ENCODE measurements around the gene PRDM11. TPM values are rescaled to one million over a fixed set of nuclear protein-coding genes. Genes with fewer than 3 reads are reported as not detected.

The PRDM11 gene
- total RNA-seq, 1 experiment from 2014 or later: 8.3 TPM

DNA sequence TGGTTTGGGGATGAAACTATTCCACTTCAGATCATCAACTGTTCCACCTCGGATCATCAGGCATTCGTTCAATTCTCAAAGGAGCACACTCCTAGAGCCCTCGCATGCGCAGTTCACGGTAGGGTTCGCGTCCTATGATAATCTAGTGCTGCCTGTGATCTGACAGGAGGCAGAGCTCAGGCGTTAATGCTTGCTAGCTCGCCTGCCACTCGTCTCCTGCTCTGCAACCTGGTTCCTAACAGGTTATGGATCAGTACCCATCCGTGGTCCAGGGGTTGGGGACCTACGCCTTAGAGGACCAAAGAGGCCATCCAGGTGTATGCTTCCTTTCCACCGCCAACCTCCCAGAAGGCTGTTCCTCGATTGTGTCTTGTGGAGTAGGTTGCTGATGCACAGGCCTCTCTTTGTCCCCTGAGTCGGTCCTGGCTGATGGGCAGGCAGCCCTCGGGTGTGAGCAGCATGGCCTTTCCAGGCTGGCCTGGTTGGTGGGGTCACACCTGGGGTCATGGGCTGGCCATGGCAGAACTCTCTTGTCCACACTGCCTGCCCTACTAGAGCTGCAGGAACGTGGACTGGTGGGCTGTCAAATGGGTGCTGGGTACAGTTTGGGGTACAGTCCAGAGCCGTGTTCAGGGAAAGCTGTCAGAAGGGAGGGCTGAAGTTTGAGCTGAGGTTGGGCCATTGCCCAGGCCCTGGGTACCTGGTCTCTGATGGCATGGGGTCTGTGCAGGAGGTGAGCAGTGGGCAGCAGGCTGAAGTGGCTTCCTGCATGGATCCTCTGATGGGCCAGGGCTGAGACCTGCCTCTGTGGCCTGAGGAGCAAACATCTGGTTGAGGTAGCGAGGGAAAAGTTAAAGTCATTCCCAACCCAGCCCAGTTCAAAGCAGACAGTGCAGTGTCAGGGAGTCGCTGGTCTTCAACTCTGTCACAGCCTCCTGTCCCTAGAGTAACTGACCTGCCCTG, 11.1 kb downstream of the PRDM11 start:
- H3K9me3 Mint-ChIP-seq: no peaks in the 10 kb centered on the region
- no peak overlapping the region for H3K4me3 Mint-ChIP-seq
- H3K4me1 Mint-ChIP-seq: 0 out of 2 replicates have a peak, but pooled peaks cover 2% of the 10 kb centered on the region
- ChIA-PET CTCF (interaction anchor here (0.7 to 1.3 kb wide), 3 partner anchors 25 to 52 kb away, joined by 3 read pairs; no protein-coding TSS in a partner anchor), POLR2A (no interaction called here)
- no peaks in the 10 kb centered on the region for H3K27me3 Mint-ChIP-seq (ENCODE audit: low read depth)
- no peaks in the 10 kb centered on the region for H3K36me3 Mint-ChIP-seq
- DNase-seq (ENCODE audit: low spot score): no peak
- TF ChIP-seq HMGXB4 (CRISPR knock-in tag; IDR thresholded peaks at IDR 0.05) (no peak), GRHL2 (CRISPR knock-in tag; IDR thresholded peaks at IDR 0.05; ENCODE audit: insufficient replicate concordance, severe bottlenecking) (no peak), MLX (CRISPR knock-in tag; IDR thresholded peaks at IDR 0.05) (no peak), NFATC4 (CRISPR knock-in tag; IDR thresholded peaks at IDR 0.05) (no peak), ZSCAN18 (CRISPR knock-in tag; IDR thresholded peaks at IDR 0.05) (no peak), ZNF671 (CRISPR knock-in tag; IDR thresholded peaks at IDR 0.05) (no peak), TCF7 (CRISPR knock-in tag; IDR thresholded peaks at IDR 0.05; ENCODE audit: low read depth) (no peak), TP53 (CRISPR knock-in tag; IDR thresholded peaks at IDR 0.05) (no peak), HMGA2 (CRISPR knock-in tag; IDR thresholded peaks at IDR 0.05) (no peak), AR (CRISPR knock-in tag; IDR thresholded peaks at IDR 0.05) (no peak), CREB1 (CRISPR knock-in tag; IDR thresholded peaks at IDR 0.05) (no peak), ZNF396 (CRISPR knock-in tag; IDR thresholded peaks at IDR 0.05; ENCODE audit: borderline replicate concordance) (no peak)
- TF ChIP-seq, protein P1, sequence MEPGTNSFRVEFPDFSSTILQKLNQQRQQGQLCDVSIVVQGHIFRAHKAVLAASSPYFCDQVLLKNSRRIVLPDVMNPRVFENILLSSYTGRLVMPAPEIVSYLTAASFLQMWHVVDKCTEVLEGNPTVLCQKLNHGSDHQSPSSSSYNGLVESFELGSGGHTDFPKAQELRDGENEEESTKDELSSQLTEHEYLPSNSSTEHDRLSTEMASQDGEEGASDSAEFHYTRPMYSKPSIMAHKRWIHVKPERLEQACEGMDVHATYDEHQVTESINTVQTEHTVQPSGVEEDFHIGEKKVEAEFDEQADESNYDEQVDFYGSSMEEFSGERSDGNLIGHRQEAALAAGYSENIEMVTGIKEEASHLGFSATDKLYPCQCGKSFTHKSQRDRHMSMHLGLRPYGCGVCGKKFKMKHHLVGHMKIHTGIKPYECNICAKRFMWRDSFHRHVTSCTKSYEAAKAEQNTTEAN (CRISPR knock-in tag; IDR thresholded peaks at IDR 0.05): no peak
- TF ChIP-seq, protein P2, sequence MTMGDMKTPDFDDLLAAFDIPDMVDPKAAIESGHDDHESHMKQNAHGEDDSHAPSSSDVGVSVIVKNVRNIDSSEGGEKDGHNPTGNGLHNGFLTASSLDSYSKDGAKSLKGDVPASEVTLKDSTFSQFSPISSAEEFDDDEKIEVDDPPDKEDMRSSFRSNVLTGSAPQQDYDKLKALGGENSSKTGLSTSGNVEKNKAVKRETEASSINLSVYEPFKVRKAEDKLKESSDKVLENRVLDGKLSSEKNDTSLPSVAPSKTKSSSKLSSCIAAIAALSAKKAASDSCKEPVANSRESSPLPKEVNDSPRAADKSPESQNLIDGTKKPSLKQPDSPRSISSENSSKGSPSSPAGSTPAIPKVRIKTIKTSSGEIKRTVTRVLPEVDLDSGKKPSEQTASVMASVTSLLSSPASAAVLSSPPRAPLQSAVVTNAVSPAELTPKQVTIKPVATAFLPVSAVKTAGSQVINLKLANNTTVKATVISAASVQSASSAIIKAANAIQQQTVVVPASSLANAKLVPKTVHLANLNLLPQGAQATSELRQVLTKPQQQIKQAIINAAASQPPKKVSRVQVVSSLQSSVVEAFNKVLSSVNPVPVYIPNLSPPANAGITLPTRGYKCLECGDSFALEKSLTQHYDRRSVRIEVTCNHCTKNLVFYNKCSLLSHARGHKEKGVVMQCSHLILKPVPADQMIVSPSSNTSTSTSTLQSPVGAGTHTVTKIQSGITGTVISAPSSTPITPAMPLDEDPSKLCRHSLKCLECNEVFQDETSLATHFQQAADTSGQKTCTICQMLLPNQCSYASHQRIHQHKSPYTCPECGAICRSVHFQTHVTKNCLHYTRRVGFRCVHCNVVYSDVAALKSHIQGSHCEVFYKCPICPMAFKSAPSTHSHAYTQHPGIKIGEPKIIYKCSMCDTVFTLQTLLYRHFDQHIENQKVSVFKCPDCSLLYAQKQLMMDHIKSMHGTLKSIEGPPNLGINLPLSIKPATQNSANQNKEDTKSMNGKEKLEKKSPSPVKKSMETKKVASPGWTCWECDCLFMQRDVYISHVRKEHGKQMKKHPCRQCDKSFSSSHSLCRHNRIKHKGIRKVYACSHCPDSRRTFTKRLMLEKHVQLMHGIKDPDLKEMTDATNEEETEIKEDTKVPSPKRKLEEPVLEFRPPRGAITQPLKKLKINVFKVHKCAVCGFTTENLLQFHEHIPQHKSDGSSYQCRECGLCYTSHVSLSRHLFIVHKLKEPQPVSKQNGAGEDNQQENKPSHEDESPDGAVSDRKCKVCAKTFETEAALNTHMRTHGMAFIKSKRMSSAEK (CRISPR knock-in tag; IDR thresholded peaks at IDR 0.05; ENCODE audit: borderline replicate concordance): no peak
- TF ChIP-seq, protein P3, sequence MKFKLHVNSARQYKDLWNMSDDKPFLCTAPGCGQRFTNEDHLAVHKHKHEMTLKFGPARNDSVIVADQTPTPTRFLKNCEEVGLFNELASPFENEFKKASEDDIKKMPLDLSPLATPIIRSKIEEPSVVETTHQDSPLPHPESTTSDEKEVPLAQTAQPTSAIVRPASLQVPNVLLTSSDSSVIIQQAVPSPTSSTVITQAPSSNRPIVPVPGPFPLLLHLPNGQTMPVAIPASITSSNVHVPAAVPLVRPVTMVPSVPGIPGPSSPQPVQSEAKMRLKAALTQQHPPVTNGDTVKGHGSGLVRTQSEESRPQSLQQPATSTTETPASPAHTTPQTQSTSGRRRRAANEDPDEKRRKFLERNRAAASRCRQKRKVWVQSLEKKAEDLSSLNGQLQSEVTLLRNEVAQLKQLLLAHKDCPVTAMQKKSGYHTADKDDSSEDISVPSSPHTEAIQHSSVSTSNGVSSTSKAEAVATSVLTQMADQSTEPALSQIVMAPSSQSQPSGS (CRISPR knock-in tag; IDR thresholded peaks at IDR 0.05; ENCODE audit: borderline replicate concordance, low read depth): no peak
- TF ChIP-seq, protein P4, sequence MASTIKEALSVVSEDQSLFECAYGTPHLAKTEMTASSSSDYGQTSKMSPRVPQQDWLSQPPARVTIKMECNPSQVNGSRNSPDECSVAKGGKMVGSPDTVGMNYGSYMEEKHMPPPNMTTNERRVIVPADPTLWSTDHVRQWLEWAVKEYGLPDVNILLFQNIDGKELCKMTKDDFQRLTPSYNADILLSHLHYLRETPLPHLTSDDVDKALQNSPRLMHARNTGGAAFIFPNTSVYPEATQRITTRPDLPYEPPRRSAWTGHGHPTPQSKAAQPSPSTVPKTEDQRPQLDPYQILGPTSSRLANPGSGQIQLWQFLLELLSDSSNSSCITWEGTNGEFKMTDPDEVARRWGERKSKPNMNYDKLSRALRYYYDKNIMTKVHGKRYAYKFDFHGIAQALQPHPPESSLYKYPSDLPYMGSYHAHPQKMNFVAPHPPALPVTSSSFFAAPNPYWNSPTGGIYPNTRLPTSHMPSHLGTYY (CRISPR knock-in tag; IDR thresholded peaks at IDR 0.05): no peak
- TF ChIP-seq, protein P5, sequence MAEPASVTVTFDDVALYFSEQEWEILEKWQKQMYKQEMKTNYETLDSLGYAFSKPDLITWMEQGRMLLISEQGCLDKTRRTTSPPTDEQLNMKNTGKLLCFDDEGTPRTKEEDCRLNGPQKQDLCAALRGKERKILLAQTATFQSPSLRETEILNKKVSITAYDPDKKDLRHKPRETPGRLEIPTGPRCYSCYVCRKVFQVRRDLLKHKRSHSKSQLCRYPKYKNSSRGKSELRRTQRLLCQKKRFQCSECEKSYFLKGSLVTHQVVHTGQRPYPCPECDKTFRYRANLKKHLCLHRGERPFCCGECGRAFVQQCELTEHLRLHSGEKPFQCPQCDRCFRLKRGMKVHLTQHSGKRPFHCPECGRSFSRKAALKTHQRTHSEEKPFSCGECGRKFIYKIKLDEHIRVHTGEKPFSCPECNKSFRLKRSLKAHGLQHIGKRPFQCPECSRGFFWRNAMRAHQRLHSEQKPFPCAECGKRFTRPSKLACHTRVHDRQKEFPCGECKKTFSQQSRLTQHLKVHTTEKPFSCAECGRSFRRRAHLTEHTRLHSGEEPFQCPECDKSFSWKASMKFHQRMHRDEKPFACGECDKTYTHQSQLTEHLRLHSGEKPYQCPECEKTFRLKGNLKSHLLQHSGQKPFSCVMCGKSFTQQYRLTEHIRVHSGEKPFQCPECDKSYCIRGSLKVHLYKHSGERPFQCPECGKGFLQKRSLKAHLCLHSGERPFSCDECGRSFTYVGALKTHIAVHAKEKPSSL (CRISPR knock-in tag; conservative IDR thresholded peaks at IDR 0.05): no peak
- no peak for ATAC-seq
- H3K27ac Mint-ChIP-seq: peak overlapping the region; percentile 9; the same call in 1 of the 2 replicates
